Myocyte (in vitro differentiated cells): Measurements from ENCODE around the gene ROPN1L. TPM values are rescaled to one million over a fixed set of nuclear protein-coding genes. Genes with fewer than 3 reads are reported as not detected.
"Not testable (repeated sequence)": the region's sequence is repeated elsewhere in the genome, so short reads cannot be mapped to it uniquely, and the experiment has no call there.

Experiments used
- DNase-seq: peaks from one replicate; pipeline ENCODE4 v3.0.0-alpha.2; 2012; ENCODE audit warnings: low read depth
- total RNA-seq: library from RNA; depleted of rRNA; stranded (reverse); fragments of >200 nt; gene quantifications from 2 replicates; pipeline ENCODE4 v1.2.3, GENCODE V29; 2014

ROPN1L gene
- total RNA-seq, 1 donor from 2014 or later = 0.94 TPM

DNA sequence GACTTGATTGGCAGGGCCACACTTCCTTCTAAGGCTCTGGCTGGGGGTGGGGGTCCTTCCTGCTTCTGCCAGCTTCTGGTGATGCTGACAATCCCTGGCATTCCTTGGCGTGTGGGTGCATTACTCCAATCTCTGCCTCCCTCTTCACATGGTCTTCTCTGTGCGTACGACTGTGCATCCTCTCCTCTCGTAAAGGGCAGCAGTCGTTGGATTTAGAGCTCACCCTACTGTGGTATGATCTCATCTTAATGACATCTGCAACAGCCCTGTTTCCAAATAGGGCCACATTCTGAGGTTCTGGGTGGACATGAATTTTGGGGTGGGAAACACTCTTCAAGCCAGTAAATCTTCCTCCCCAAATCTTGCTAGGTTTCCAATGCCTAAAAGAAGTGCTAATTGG, 36.8 kb downstream of the ROPN1L start:
- DNase-seq = no peak

- DNase-seq = peak; percentile 30
These were observed 37.6 kb downstream of the ROPN1L start for GRCh38 chr5:10479154-10479721.

- no peak for DNase-seq
These were observed 38.7 kb downstream of the ROPN1L start for GRCh38 chr5:10480237-10480985.

DNA sequence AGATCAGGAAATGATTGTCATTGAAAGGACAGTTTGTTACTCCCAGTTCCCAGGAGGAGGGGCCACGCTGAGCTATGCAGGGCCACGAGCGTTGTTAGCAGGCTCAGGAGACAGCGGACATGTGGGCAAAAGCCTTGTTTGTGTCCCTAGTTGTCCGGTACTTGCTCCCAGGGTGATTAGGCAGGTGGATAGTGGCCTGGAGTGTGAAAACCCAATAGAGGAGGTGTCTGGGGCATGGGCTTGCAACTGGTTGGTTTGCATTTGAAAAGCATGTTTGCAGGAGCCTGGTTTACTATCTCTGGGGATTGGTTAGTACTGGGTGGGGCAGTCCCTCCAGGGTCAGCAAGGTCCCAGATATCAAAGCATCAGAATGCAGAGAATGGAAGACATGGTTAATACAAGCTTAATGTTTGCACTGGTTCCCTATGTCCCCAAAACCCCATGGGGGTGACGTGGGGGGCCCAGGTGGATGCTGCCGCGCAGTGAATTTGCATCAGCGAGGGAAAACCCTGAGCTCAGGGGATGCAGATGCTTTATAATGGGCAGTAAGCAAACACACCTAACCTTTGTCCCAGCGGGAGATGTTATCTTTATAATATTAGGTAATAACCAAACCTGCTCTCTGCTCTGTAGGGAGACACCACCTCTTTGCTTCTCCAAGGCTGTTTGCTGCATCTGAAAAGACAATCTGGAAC, 39.7 kb downstream of the ROPN1L start:
- DNase-seq = no peak

- DNase-seq = no peak
These were observed 41.3 kb downstream of the ROPN1L start for GRCh38 chr5:10482791-10483530.

DNA sequence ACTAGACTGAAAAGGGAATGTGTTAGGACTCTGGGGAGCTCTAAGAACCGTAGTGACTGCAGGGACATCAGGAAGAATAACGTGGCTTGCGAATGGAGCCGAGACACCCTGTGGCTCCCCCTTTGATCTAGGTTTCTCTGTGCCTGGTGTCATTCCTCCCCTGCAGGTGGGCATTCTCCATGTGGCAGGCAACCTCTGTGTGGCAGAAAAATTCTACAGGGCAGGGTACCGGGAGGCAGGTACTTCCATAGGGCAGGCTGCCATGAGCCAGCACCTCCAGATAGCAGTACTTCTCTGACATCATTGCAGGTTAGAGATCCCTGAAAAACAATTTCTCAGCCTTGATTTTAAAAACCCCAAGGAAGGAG, 43.1 kb downstream of the ROPN1L start:
- DNase-seq = no peak

- DNase-seq = peak; percentile 85
These were observed 43.6 kb downstream of the ROPN1L start for GRCh38 chr5:10485142-10485795.

DNA sequence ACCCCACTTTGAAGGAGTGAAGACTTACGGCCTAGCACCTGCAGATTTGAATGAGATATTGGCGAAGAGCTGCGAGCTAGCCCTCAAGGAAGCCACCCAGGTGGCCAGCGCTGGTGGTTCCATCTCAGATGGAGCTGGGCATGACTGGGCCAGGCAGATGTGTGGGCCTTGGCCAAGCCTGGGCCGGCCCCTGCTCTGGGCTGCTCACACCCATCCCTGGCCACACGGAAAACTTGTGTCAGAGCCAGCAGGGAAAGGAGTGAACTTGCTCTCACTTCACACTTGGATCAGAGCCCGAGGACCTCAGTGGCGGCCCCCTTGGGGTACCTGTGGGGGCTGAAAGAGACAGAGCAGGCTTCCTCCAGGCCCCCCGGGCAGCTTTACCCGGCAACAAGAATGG, 44.2 kb downstream of the ROPN1L start:
- DNase-seq = no peak

DNA sequence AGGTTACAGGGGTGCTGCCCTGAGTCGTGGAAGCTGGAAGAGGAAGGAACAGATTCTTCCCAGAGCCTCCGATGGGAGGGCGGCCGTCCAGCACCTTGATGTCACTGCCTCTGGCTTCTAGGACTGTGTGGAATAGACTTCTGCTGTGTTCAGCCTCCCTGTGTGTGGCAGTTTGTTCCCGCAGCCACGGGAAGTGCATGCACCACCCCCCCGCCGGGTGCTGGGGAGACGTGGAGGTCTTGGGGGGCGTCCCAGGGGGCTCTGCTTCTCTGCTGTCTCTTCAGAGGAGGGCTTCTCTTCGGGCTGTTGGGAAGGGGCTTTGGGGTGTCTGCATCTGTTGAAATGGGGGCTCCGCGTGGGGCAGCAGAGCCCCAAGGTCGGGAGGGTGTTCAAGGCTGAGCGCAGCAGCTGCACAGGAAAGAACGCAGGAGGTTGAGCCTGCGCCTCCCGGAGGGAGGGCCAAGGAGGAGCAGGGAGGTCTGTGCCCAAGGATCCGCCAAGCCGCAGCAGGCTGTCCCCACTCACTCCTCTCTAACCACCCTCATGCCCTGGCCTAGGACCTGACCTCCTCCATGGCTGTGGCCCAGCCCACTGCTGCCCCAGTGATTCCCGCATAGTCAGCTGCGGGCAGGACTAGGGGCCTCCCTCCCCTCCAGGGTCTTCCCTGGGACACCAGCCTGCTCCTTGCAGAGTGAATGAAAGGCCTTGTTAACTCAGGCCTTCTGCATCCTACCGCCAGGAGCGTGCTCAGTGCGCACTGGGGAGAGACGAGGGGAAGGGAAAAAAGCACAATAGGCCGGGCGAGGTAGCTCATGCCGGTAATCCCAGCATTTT, 45.0 kb downstream of the ROPN1L start:
- DNase-seq = no peak

- DNase-seq = no peak
These were observed 46.5 kb downstream of the ROPN1L start for GRCh38 chr5:10488144-10488543.

GRCh38 chr5:10489810-10490426, 48.2 kb downstream of the ROPN1L start:
- DNase-seq = no peak

- DNase-seq = no peak
These were observed 49.4 kb downstream of the ROPN1L start for GRCh38 chr5:10490927-10491672.

DNA sequence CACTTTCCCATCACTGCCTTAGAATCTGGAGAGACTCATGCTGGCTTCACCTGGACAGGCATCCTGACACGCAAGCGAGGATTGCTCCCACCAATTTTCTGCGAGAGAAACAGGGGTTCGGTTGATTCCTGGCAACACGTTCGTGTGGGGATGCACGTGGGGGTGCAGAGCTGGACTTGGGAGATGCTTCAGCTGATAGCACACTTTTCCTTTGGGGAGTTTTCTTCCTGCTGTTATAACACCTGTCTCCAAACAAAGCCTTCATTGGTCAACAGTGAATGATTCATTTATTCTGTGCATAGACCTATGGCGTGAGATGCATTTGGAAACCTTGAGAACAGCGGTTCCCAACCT, 50.0 kb downstream of the ROPN1L start:
- DNase-seq = no peak

- no peak for DNase-seq
These were observed 52.2 kb downstream of the ROPN1L start for GRCh38 chr5:10493884-10494283.

DNA sequence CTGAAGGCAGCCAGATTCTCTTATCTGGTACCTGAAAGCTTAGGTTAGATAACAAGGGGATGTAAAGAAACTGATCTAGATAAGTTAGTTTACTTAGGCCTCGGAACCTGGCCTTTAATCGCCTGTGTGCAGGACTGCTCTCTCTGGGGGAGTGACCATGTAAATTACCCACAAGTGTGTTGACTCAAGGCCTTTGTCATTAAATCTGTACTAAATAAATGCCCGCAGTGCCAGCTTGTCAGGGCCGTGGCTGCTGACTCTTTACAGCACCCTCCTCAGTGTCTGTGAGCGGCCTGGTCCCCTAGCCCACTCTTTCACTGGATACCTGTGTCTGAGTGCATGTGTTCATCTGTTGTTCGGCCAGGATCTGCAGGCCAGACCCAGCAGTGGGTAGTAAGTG, 52.8 kb downstream of the ROPN1L start:
- not testable (repeated sequence) for DNase-seq

DNA sequence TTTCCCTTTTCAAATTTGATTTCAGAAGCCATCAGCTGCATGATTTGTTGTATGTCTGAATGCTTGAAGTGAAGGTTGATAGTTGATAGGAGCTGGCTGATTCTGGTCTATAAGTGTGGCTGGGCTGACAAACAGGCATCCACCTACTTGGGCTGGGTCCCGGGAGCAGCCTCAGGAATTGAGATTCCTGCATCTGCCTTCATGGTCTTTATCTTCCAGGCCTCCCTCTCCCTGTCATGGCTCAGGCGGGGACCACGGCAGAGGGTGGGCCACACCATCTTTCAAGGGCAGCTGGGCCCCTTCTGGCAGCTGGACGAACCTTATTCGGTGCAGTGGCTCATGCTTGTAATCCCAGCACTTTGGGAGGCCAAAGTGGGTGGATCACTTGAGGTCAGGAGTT, 55.9 kb downstream of the ROPN1L start:
- DNase-seq = no peak

DNA sequence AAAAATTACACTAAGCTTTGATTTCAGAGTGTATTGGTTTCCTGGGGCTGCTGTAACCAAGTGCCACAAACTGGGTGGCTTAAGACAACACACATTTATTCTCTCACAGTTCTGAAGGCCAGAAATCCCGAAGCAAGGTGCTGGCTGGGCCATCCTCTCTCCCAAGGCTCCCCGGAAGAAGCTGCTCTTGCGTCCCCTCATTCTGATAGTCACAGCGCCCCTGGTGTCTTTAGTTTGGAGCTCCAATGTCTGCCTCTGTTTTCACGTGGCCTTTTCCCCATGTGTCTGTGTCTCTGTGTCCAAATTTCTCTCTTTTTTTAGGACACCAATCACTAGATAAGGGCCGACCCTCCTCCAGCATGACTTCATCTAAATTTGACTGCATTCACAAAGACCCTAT, 56.7 kb downstream of the ROPN1L start:
- DNase-seq = no peak

GRCh38 chr5:10499066-10499465, 57.4 kb downstream of the ROPN1L start:
- DNase-seq = no peak

- peak; percentile 57 for DNase-seq
These were observed 58.1 kb downstream of the ROPN1L start for GRCh38 chr5:10499776-10500175.
